Measurements from ENCODE around the gene ANKLE2.
"Not testable (repeated sequence)": the region's sequence is repeated elsewhere in the genome, so short reads cannot be mapped to it uniquely, and the experiment has no call there.

Gene ANKLE2

GRCh38 chr12:132708150-132708549 is 53.5 kb downstream of the ANKLE2 start:
- H3K9ac ChIP-seq (ENCODE audit: low read length in 2 of 2) = no peak overlapping the region
- no peaks in the 10 kb centered on the region for H3K27me3 ChIP-seq (ENCODE audit: control insufficient read depth in 1 of 2, insufficient read depth in 2 of 2, low read length in 2 of 2)
- no peaks in the 10 kb centered on the region for H3K9me3 ChIP-seq (ENCODE audit: control insufficient read depth in 2 of 2, low read length in 2 of 2)
- H3K36me3 ChIP-seq (ENCODE audit: control insufficient read depth in 2 of 2, insufficient read depth in 2 of 2, low read length in 2 of 2) = peaks cover 0 to 9% of the 10 kb centered on the region in 2 donors
- no peak overlapping the region for H3K4me3 ChIP-seq (ENCODE audit: low read length in 2 of 2)
- peaks cover 21% of the 10 kb centered on the region for H3K4me1 ChIP-seq (ENCODE audit: control insufficient read depth, insufficient read depth, low read length)
- no peak overlapping the region for H3K27ac ChIP-seq (ENCODE audit: low read length)

GRCh38 chr12:132707241-132707640 is 54.4 kb downstream of the ANKLE2 start:
- Histone ChIP-seq H3K4me3 (ENCODE audit: low read length in 2 of 2) (no peak overlapping the region), H3K27ac (ENCODE audit: low read length) (no peak overlapping the region), H3K36me3 (ENCODE audit: control insufficient read depth in 2 of 2, insufficient read depth in 2 of 2, low read length in 2 of 2) (peaks cover 0 to 11% of the 10 kb centered on the region in 2 donors), H3K4me1 (ENCODE audit: control insufficient read depth, insufficient read depth, low read length) (peaks cover 20% of the 10 kb centered on the region), H3K27me3 (ENCODE audit: control insufficient read depth in 1 of 2, insufficient read depth in 2 of 2, low read length in 2 of 2) (no peaks in the 10 kb centered on the region), H3K9me3 (ENCODE audit: control insufficient read depth in 2 of 2, low read length in 2 of 2) (no peaks in the 10 kb centered on the region), H3K9ac (ENCODE audit: low read length in 2 of 2) (no peak overlapping the region)

GRCh38 chr12:132703641-132704040 is 58.0 kb downstream of the ANKLE2 start:
- no peak overlapping the region for H3K27ac ChIP-seq (ENCODE audit: low read length)
- no peaks in the 10 kb centered on the region for H3K9me3 ChIP-seq (ENCODE audit: control insufficient read depth in 2 of 2, low read length in 2 of 2)
- H3K27me3 ChIP-seq (ENCODE audit: control insufficient read depth in 1 of 2, insufficient read depth in 2 of 2, low read length in 2 of 2) = no peaks in the 10 kb centered on the region
- no peak overlapping the region for H3K9ac ChIP-seq (ENCODE audit: low read length in 2 of 2)
- H3K4me1 ChIP-seq (ENCODE audit: control insufficient read depth, insufficient read depth, low read length) = no peaks in the 10 kb centered on the region
- peaks cover 0 to 18% of the 10 kb centered on the region in 2 donors for H3K36me3 ChIP-seq (ENCODE audit: control insufficient read depth in 2 of 2, insufficient read depth in 2 of 2, low read length in 2 of 2)
- H3K4me3 ChIP-seq (ENCODE audit: low read length in 2 of 2) = no peak overlapping the region

- Histone ChIP-seq H3K27me3 (ENCODE audit: control insufficient read depth in 1 of 2, insufficient read depth in 2 of 2, low read length in 2 of 2) (no peaks in the 10 kb centered on the region), H3K9ac (ENCODE audit: low read length in 2 of 2) (no peak overlapping the region), H3K36me3 (ENCODE audit: control insufficient read depth in 2 of 2, insufficient read depth in 2 of 2, low read length in 2 of 2) (peaks cover 2 to 19% of the 10 kb centered on the region in 2 donors), H3K9me3 (ENCODE audit: control insufficient read depth in 2 of 2, low read length in 2 of 2) (no peaks in the 10 kb centered on the region), H3K4me3 (ENCODE audit: low read length in 2 of 2) (no peak overlapping the region), H3K4me1 (ENCODE audit: control insufficient read depth, insufficient read depth, low read length) (no peaks in the 10 kb centered on the region), H3K27ac (ENCODE audit: low read length) (no peak overlapping the region)
These were observed 59.0 kb downstream of the ANKLE2 start for GRCh38 chr12:132702640-132703039.

GRCh38 chr12:132700212-132700822 is 61.3 kb downstream of the ANKLE2 start:
- no peak overlapping the region for H3K9ac ChIP-seq (ENCODE audit: low read length in 2 of 2)
- no peaks in the 10 kb centered on the region for H3K9me3 ChIP-seq (ENCODE audit: control insufficient read depth in 2 of 2, low read length in 2 of 2)
- no peak overlapping the region for H3K27ac ChIP-seq (ENCODE audit: low read length)
- no peaks in the 10 kb centered on the region for H3K27me3 ChIP-seq (ENCODE audit: control insufficient read depth in 1 of 2, insufficient read depth in 2 of 2, low read length in 2 of 2)
- H3K4me3 ChIP-seq (ENCODE audit: low read length in 2 of 2) = no peak overlapping the region
- peaks cover 6 to 26% of the 10 kb centered on the region in 2 donors for H3K36me3 ChIP-seq (ENCODE audit: control insufficient read depth in 2 of 2, insufficient read depth in 2 of 2, low read length in 2 of 2)
- no peaks in the 10 kb centered on the region for H3K4me1 ChIP-seq (ENCODE audit: control insufficient read depth, insufficient read depth, low read length)

- Histone ChIP-seq H3K27ac (ENCODE audit: low read length) (no peak overlapping the region), H3K4me1 (ENCODE audit: control insufficient read depth, insufficient read depth, low read length) (no peaks in the 10 kb centered on the region), H3K4me3 (ENCODE audit: low read length in 2 of 2) (no peak overlapping the region), H3K9ac (ENCODE audit: low read length in 2 of 2) (no peak overlapping the region), H3K27me3 (ENCODE audit: control insufficient read depth in 1 of 2, insufficient read depth in 2 of 2, low read length in 2 of 2) (no peaks in the 10 kb centered on the region), H3K36me3 (ENCODE audit: control insufficient read depth in 2 of 2, insufficient read depth in 2 of 2, low read length in 2 of 2) (peaks cover 7 to 17% of the 10 kb centered on the region in 2 donors), H3K9me3 (ENCODE audit: control insufficient read depth in 2 of 2, low read length in 2 of 2) (no peaks in the 10 kb centered on the region)
These were observed 63.3 kb downstream of the ANKLE2 start for GRCh38 chr12:132698341-132698740.

GRCh38 chr12:132695431-132695830 is 66.2 kb downstream of the ANKLE2 start:
- no peak overlapping the region for H3K4me3 ChIP-seq (ENCODE audit: low read length in 2 of 2)
- no peaks in the 10 kb centered on the region for H3K27me3 ChIP-seq (ENCODE audit: control insufficient read depth in 1 of 2, insufficient read depth in 2 of 2, low read length in 2 of 2)
- no peaks in the 10 kb centered on the region for H3K9me3 ChIP-seq (ENCODE audit: control insufficient read depth in 2 of 2, low read length in 2 of 2)
- no peak overlapping the region for H3K9ac ChIP-seq (ENCODE audit: low read length in 2 of 2)
- no peaks in the 10 kb centered on the region for H3K4me1 ChIP-seq (ENCODE audit: control insufficient read depth, insufficient read depth, low read length)
- H3K36me3 ChIP-seq (ENCODE audit: control insufficient read depth in 2 of 2, insufficient read depth in 2 of 2, low read length in 2 of 2) = peaks cover 7 to 8% of the 10 kb centered on the region in 2 donors
- no peak overlapping the region for H3K27ac ChIP-seq (ENCODE audit: low read length)

- H3K27me3 ChIP-seq (ENCODE audit: control insufficient read depth in 1 of 2, insufficient read depth in 2 of 2, low read length in 2 of 2); H3K4me1 ChIP-seq (ENCODE audit: control insufficient read depth, insufficient read depth, low read length); H3K9me3 ChIP-seq (ENCODE audit: control insufficient read depth in 2 of 2, low read length in 2 of 2); H3K4me3 ChIP-seq (ENCODE audit: low read length in 2 of 2); H3K36me3 ChIP-seq (ENCODE audit: control insufficient read depth in 2 of 2, insufficient read depth in 2 of 2, low read length in 2 of 2); H3K9ac ChIP-seq (ENCODE audit: low read length in 2 of 2); H3K27ac ChIP-seq (ENCODE audit: low read length): not testable (repeated sequence)
These were observed 66.7 kb downstream of the ANKLE2 start for GRCh38 chr12:132694888-132695287.

- H3K27me3 ChIP-seq (ENCODE audit: control insufficient read depth in 1 of 2, insufficient read depth in 2 of 2, low read length in 2 of 2); H3K4me1 ChIP-seq (ENCODE audit: control insufficient read depth, insufficient read depth, low read length); H3K9ac ChIP-seq (ENCODE audit: low read length in 2 of 2); H3K36me3 ChIP-seq (ENCODE audit: control insufficient read depth in 2 of 2, insufficient read depth in 2 of 2, low read length in 2 of 2); H3K4me3 ChIP-seq (ENCODE audit: low read length in 2 of 2); H3K9me3 ChIP-seq (ENCODE audit: control insufficient read depth in 2 of 2, low read length in 2 of 2); H3K27ac ChIP-seq (ENCODE audit: low read length): not testable (repeated sequence)
These were observed 69.6 kb downstream of the ANKLE2 start for GRCh38 chr12:132692030-132692429.

- H3K9me3 ChIP-seq (ENCODE audit: control insufficient read depth in 2 of 2, low read length in 2 of 2) = no peaks in the 10 kb centered on the region
- H3K36me3 ChIP-seq (ENCODE audit: control insufficient read depth in 2 of 2, insufficient read depth in 2 of 2, low read length in 2 of 2) = peaks cover 0 to 2% of the 10 kb centered on the region in 2 donors
- no peak overlapping the region for H3K27ac ChIP-seq (ENCODE audit: low read length)
- H3K9ac ChIP-seq (ENCODE audit: low read length in 2 of 2) = no peak overlapping the region
- H3K4me3 ChIP-seq (ENCODE audit: low read length in 2 of 2) = no peak overlapping the region
- H3K27me3 ChIP-seq (ENCODE audit: control insufficient read depth in 1 of 2, insufficient read depth in 2 of 2, low read length in 2 of 2) = no peaks in the 10 kb centered on the region
- H3K4me1 ChIP-seq (ENCODE audit: control insufficient read depth, insufficient read depth, low read length) = peaks cover 17% of the 10 kb centered on the region
These were observed 71.5 kb downstream of the ANKLE2 start for GRCh38 chr12:132690112-132690511.

- no peak overlapping the region for H3K4me3 ChIP-seq (ENCODE audit: low read length in 2 of 2)
- H3K9me3 ChIP-seq (ENCODE audit: control insufficient read depth in 2 of 2, low read length in 2 of 2) = no peaks in the 10 kb centered on the region
- peaks cover 0 to 2% of the 10 kb centered on the region in 2 donors for H3K36me3 ChIP-seq (ENCODE audit: control insufficient read depth in 2 of 2, insufficient read depth in 2 of 2, low read length in 2 of 2)
- H3K27me3 ChIP-seq (ENCODE audit: control insufficient read depth in 1 of 2, insufficient read depth in 2 of 2, low read length in 2 of 2) = no peaks in the 10 kb centered on the region
- no peak overlapping the region for H3K27ac ChIP-seq (ENCODE audit: low read length)
- peaks cover 17% of the 10 kb centered on the region for H3K4me1 ChIP-seq (ENCODE audit: control insufficient read depth, insufficient read depth, low read length)
- H3K9ac ChIP-seq (ENCODE audit: low read length in 2 of 2) = no peak overlapping the region
These were observed 72.4 kb downstream of the ANKLE2 start for GRCh38 chr12:132689227-132689626.
